HG02642 (cell line): ENCODE measurements around the gene MID2.
"Not testable (repeated sequence)": the region's sequence is repeated elsewhere in the genome, so short reads cannot be mapped to it uniquely, and the experiment has no call there.

Source experiments
- ATAC-seq: cut with Tn5 transposase; IDR thresholded peaks from one replicate; pipeline ENCODE4 v1.9.1; 2021; ENCODE audit warnings: mild to moderate bottlenecking; ENCODE audit not compliant: unreplicated experiment, poor library complexity

MID2 gene

DNA sequence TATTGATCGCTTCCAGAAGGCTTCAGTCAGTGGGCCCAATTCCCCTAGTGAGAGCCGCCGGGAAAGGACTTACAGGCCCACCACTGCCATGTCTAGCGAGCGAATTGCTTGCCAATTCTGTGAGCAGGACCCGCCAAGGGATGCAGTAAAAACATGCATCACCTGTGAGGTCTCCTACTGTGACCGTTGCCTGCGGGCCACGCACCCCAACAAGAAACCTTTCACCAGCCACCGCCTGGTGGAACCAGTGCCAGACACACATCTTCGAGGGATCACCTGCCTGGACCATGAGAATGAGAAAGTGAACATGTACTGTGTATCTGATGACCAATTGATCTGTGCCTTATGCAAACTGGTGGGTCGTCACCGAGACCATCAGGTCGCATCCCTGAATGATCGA is 15.3 kb downstream of the MID2 start:
- no peak for ATAC-seq

DNA sequence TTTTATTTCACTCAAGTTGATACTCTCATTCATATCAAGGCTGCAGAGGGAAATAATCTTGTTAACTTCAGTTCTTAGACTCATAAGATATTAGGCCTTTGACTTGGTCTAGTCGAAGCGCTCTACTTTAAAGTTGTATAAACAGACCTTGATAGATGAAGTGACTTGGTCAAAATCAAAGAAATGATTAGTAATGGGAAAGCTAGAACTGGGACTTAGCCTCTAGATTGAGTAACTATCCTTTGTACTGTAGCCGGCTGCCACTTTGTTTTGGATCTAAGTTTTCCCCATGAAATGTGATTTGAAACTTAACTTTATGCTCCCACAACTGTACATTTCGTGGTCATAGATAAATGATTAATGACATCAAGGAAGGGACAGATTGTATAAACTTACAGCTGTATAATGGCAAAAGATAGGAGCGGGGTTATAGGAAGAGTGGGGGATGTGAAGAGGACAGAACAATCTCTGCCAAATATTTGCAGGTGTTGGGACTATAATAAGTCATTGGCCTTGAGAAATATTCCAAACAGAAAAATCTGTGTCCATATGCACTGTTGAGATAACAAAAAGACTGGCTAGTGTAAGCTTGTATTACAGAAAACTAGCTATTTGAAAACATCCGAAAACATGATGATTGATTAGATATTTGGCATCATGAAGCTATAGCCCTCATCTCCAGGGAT is 17.2 kb downstream of the MID2 start:
- no peak for ATAC-seq

DNA sequence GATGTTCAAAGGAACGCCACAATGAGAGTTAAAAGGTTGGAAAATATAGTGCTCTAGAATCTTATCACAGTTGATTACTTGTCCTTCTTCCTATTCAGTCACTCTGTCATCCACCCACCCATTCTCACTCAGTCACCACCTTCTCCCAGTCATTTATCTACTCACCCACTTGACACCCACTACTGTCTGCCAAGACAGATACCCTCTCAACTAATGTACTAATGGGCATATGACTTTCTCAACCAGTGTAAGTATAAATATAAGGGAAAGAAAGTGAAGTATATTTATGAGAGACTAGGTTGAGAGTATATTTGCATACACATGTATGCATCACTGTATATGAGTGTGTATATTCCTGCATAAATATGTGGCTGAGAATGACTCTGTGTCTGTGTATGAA is 20.0 kb downstream of the MID2 start:
- no peak for ATAC-seq

DNA sequence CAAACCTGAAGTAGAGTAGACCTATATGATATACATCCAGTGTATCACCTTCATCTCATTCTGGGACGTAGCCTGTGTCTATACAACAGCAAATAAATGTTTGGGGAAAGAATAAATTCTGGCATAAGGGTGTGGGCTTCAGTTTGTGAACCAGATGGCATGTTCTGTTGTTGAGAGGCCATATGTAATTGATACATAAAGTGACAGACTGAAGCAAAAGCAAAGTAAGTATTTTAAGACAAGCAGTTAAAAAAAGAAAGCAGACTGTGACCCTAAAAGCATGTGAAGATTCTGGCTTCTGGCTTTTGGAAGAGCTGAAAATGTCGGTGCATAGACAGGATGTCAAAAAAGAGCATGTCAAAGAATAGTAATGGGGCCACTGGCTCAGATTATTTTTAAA is 22.9 kb downstream of the MID2 start:
- no peak for ATAC-seq

DNA sequence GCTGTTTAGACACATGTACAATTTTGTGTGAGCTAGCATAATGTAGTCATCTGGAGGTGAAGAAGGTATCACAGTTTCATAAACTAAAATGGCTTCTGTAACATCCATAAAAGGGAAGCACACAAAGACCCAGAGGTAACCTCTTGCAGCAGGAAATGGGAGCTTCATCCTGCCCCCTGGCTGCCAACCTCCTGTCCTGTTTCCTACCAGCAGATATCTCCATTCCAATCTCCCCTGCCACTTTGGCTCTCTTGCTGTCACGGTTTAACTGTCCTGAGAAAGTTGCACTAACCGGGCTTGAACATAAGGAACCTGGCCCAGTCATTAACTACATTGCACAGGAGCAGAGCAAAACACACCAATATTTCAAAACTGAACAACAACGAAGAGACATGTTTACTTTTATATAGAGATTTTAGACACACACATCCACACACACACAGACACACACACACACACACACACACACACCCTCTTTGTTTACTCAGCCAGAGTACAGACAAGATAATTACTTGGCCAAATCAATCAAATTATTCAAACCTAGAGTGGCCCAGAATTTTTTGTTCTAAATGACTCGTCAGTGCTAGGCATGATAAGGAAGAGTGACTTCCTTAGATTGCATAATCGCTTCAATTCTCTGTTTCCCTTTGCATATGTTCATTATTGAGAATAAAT is 24.2 kb downstream of the MID2 start:
- no peak for ATAC-seq

DNA sequence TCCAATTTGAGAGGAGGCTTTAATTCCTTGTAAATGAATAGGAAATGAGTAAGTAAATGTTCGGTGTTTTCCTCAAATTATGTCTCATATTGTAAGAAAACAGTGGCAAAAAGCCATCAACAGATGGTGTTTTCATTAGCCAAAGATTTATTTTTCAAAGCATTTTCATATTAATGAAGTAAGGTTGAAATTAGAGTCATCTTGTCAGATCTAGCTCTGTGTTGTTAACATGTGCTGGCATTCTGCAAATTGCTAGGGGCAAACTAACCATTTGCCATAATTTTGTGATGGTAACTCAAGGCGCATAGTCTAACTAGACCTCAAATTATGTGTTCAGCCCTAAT is 24.7 kb downstream of the MID2 start:
- ATAC-seq = no peak

DNA sequence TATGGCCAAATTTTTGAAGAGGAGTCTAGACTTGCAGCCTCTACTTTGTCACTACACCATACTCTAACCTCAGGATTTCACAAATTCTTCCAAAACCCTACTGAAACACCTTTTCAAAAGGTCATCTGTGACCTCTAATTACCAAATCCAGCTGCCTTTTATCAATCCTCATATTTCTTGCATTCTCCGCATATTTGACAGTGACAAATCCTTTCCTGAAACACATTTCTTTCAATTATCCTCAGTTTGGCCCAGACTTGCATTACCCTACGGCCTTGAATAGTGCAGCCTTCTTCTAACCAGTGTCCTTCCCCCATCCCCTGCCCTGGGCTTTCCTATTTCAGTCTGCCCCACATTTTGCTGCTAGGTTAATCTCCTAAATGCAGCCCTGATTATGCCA is 25.5 kb downstream of the MID2 start:
- ATAC-seq = no peak

DNA sequence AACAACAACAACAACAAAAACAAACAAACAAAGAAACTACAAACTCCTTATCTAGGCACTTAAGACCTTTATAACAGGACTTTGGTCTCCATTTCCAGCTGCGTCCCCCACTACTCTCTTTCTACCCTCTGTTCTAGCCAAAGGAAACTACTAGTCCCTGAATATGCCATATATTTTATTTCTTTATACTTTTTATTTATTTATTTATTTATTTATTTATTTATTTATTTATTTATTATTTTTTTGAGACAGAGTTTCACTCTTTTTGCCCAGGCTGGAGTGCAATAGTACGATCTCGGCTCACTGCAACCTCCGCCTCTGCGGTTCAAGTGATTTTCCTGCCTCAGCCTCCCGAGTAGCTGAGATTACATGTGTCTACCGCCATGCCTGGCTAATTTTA is 26.0 kb downstream of the MID2 start:
- ATAC-seq = not testable (repeated sequence)

DNA sequence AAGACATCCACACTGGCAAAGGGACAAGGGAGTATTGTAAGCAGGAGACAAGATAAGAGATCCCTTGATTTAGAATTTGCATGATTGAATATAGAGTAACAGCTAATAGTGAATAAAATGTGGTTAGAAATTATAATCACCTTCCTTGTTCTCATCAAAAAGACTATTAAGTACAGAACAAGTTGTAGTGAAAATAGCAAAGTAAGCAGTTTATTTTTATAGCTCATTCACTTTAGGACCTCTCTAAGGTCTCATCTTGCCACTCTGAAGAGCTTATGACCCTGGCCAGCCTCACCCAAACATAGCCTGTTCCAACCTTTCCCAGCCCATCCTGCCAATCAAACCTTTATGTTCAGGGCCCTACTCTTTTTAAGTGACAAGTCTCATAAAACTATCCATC is 30.6 kb downstream of the MID2 start:
- no peak for ATAC-seq

DNA sequence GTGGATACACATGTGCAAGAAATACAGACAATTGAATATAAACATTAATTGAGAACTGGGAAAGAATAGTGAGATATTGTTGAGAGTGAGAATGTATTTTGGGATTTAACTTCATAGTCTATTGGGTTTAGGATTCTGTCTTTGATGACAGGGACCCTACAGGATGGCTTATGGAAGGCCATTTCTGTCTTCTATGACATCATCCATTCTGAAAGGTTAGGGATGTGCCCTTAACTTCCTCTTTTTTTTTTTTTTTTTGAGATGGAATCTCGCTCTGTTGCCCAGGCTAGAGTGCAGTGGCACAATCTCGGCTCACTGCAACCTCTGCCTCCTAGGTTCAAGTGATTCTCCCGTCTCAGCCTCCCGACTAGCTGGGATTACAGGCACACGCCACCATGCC is 31.4 kb downstream of the MID2 start:
- not testable (repeated sequence) for ATAC-seq

DNA sequence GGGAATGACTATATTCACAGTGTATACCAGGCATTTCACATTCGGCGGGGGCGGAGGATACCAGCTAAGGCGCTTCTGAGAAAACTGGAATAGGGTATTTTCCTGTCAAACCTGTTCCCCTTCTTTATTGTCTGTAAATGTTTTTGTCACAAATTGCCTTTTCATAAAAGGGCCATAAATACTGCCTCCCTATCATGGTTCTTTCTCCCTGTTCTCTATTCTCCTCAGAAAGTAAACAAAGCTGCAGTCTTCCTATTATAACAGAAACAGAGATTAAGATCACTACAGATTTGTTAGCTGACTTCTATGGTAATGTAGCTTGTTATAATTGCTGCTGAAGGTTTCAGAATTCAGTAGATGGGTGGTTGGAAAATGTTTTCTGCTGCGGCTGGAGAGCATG is 32.2 kb downstream of the MID2 start:
- ATAC-seq = no peak

DNA sequence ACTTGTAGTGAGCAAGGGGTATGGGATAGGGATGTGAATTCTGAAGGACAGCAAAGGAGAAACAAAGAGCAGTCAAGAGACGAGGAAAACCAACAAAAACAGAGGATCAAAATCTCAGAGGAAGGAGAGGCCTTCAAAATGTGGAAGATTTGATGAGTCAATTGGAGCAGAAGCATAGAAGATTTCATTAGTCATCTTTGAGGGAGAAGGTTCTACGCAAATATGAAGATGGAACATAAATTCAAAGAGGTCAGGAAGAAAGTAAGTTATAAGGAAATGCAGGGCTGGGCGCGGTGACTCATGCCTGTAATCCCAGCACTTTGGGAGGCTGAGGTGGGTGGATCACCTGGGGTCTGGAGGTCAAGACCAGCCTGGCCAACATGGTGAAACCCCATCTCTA is 35.4 kb downstream of the MID2 start:
- no peak for ATAC-seq

DNA sequence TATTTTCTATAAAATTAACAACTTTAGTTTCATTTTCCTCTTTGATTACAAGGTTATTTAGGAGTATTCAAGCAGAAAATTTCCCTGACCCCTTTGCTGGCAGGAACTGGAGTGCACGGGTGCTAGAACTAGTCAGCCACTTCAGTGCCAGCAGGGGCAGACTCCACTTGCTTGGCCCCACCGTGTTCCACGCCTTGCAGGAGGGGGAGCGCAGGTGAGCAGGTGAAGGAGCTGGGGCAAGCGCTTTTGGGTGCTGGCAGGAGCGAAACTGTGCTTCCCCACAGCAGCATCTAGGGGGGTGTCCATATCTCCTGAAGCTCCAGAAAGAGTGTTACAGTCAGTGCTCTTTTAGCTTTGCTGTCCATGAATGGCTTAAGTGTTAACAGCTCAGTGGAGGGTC is 45.5 kb downstream of the MID2 start:
- no peak for ATAC-seq

DNA sequence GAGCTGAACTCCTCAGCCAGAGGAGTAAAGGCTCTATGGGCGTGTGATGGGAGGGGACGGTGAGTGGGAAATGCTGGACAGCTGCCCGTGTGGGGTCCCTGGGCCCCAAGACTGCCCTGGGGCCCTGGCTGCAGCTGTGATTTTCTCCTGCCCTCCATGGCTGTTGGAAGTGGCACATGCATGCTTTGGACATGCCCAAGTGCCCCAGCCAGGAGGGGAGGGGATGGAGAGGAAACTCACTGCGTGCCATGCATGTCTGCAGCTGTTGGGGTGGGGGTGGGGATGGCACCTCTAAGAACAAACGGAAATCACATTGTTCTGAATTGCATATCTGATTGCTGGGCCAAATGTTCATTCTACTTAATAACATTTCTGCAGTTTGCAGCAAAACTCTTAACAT is 52.4 kb downstream of the MID2 start:
- ATAC-seq = no peak

DNA sequence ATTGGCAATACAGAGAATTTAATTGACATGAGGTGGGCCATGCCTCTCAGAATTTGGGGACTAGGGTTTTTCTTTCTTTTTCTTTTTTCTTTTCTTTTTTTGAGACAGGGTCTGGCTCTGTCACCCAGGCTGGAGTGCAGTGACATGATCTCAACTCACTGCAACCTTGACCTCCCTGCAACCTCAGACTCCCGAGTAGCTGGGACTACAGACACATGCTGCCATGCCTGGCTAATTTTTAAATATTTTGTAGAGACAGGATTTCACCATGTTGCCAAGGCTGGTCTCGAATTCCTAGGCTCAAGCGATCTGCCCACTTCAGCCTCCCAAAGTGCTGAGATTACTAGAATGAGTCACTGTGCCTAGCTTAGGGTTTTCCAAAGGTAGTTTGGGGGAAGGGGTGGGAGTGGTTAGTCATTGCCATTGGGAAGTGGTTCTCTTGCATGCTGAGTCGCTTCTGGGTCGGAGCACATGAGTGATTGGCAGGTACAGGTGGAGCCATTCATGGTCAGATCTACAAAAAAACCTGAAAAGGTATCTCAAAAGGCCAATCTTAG is 54.5 kb downstream of the MID2 start:
- no peak for ATAC-seq

DNA sequence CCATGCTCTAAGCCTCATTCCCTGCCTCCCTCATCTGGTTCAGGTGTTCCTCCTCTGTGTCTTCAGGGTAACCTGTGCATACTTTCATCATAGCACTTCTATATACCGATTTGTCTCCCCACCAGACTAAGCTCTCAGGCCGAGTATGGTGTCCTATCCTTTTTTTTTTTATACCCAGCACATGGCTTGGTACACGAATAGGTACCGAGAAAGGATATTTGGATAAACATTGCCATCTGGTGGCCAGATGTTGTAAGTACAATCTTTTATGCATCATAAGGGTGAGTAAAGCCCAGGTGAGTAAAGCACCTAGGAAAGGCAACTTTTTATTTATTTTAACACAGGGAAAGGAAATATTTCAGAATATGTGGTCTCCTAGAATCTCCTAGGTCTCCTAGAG is 68.4 kb downstream of the MID2 start:
- peak; percentile 56 for ATAC-seq

DNA sequence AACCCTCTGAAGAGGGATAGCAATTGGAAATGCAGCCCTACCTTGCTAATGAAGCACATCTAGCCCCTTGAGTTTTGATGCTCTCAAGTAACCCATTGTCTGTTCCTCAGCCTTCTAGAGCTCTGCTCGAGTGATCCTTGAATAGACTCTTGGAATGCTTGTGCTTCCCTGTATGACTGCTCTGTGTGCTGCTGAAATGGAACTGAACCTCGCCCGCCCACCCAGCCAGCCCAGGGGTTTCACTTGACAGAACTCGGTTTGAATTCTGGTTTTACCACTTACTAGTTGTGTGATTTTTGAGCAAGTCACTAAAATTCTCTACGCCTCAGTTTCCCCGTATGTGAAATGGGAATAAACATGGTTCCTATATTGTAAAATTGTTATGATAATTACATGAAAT is 77.1 kb downstream of the MID2 start:
- no peak for ATAC-seq

DNA sequence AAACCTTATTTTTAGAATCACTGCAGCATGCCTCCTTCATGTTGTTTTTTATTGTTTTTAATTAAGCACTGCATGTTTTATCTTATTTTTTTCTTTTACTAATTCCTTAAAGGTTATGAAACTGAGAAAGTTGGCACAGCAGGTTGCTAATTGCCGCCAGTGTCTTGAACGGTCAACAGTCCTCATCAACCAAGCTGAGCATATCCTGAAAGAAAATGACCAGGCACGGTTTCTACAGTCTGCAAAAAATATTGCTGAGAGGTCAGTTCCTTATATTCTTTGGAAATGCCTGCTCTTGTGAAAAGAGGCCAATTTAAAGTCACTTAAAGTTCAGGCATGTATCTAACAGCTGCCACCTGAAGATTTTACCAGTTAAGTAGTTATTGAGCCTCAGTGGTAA is 79.7 kb downstream of the MID2 start:
- no peak for ATAC-seq

DNA sequence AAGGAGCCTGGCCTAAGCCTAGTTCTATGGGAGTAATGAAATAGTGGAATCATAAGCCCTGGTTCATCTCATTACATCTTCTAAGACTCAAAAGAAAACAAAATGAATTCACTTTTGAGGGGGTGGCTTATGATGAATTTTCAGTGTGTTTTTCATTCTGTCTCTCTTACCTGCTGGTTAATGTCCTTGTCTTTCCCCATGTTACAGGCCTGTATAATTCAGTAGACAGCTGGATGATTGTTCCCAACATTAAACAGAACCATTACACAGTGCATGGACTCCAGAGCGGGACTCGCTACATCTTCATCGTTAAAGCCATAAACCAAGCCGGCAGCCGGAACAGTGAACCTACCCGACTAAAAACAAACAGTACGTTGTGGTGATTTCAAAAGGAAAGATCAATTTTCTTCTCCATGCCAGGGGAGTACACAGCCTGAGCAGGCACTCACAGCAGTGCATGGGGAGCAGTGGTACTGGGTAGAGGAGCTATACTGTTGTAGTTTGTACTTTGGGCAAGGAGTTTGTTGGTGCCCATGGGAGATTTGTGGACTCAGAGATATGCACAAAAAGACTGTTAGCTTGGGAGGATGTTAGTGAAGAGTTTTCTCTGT is 98.6 kb downstream of the MID2 start:
- ATAC-seq = no peak

DNA sequence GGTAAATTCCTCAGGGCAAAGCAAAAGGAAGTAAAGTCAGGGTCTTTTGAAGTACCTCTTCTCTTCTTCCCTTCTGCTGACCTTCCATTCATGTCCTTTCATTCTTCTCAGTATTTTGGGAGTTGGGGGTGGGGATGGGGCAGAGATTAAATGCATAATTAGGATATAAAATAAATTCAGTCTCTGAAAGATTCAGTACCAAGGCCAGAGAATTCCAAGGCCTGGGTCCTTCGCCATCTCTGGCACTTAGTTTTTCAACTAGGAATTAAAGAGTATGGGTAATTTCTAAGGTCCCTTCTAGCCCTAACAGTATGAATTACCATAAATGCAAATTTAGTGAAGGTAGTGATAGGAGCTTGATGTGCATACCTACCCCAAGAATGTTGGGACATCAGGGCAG is 108.6 kb downstream of the MID2 start:
- ATAC-seq = no peak

DNA sequence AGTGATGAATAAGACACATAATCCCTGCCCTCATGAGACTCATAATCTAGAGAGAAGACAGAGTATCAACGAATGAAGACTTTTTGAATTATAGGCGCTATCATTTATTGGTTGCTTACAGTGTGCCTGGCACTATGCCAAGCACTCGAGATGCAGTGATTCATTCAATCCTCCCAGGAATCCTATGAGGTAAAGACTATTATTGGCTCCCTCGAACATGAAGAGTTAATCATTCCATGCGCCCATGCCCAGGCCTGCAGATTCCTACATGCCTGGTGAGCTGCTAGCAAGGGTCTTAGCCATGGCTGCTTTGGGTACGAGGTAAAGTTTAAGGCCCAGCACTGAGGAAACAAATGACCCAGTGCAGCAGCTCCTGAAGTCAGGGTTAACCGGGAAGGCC is 109.5 kb downstream of the MID2 start:
- ATAC-seq = no peak
